ENCODE results near the gene CHD9.
"Not testable (repeated sequence)": the region's sequence is repeated elsewhere in the genome, so short reads cannot be mapped to it uniquely, and the experiment has no call there.

The CHD9 gene

GRCh38 chr16:53330991-53331390 lies 276.2 kb downstream of the CHD9 start:
- H3K27me3 ChIP-seq (replicated peaks in 2 of 5; ENCODE audit: control insufficient read depth in 4 of 5, insufficient read depth in 5 of 5, low read length in 4 of 5); DNase-seq; CTCF ChIA-PET; H3K4me1 ChIP-seq (ENCODE audit: control extremely low read depth in 1 of 4, control insufficient read depth in 4 of 4, insufficient read depth in 4 of 4, low read length in 3 of 4); H3K9me3 ChIP-seq (ENCODE audit: control extremely low read depth in 1 of 5, control insufficient read depth in 4 of 5, insufficient read depth in 2 of 5, low read depth in 1 of 5, low read length in 4 of 5); H3K4me3 ChIP-seq (ENCODE audit: control insufficient read depth in 1 of 7, extremely low read depth in 1 of 7, insufficient read depth in 4 of 7, low read depth in 2 of 7, low read length in 6 of 7); POLR2A ChIA-PET; H3K27ac ChIP-seq (ENCODE audit: insufficient read depth in 1 of 2, low read depth in 1 of 2, low read length in 2 of 2, poor library complexity in 1 of 2, severe bottlenecking in 2 of 2); H3K36me3 ChIP-seq (ENCODE audit: control insufficient read depth in 4 of 4, insufficient read depth in 4 of 4, low read length in 3 of 4): not testable (repeated sequence)
- WGBS (ENCODE audit: insufficient coverage) = no CpG with 5 or more reads among the region's 3 CpGs

DNA sequence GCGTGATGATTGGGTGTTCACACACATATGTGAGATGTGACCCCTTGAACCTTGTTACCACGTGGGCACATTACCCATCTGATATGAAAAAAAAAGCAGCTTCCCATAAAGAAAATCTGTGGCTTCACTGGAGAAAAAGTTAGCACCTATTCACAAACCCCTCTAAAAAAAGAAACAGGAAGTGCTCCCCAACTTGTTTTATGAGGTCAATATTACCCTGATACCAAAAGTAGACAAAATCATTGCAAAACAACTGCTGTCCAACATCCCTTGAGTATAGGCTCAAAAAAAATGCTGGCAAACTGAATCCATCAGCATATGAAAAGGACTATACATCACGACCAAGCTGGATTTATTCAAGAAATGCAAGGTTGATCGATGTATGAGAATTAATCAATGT lies 279.8 kb downstream of the CHD9 start:
- no peak for DNase-seq
- Histone ChIP-seq H3K36me3 (ENCODE audit: control insufficient read depth in 4 of 4, insufficient read depth in 4 of 4, low read length in 3 of 4) (no peaks in the 10 kb centered on the region), H3K4me1 (ENCODE audit: control extremely low read depth in 1 of 4, control insufficient read depth in 4 of 4, insufficient read depth in 4 of 4, low read length in 3 of 4) (no peaks in the 10 kb centered on the region), H3K4me3 (ENCODE audit: control insufficient read depth in 1 of 7, extremely low read depth in 1 of 7, insufficient read depth in 4 of 7, low read depth in 2 of 7, low read length in 6 of 7) (no peak overlapping the region), H3K27me3 (replicated peaks in 2 of 5; ENCODE audit: control insufficient read depth in 4 of 5, insufficient read depth in 5 of 5, low read length in 4 of 5) (no peaks in the 10 kb centered on the region), H3K27ac (ENCODE audit: insufficient read depth in 1 of 2, low read depth in 1 of 2, low read length in 2 of 2, poor library complexity in 1 of 2, severe bottlenecking in 2 of 2) (no peak overlapping the region), H3K9me3 (ENCODE audit: control extremely low read depth in 1 of 5, control insufficient read depth in 4 of 5, insufficient read depth in 2 of 5, low read depth in 1 of 5, low read length in 4 of 5) (peaks cover 0 to 1% (median 0%) of the 10 kb centered on the region in 5 experiments)
- 33% methylated on average over 1 of the region's 4 CpGs for WGBS (ENCODE audit: insufficient coverage)
- POLR2A ChIA-PET = no interaction called here
- CTCF ChIA-PET = no interaction called here

DNA sequence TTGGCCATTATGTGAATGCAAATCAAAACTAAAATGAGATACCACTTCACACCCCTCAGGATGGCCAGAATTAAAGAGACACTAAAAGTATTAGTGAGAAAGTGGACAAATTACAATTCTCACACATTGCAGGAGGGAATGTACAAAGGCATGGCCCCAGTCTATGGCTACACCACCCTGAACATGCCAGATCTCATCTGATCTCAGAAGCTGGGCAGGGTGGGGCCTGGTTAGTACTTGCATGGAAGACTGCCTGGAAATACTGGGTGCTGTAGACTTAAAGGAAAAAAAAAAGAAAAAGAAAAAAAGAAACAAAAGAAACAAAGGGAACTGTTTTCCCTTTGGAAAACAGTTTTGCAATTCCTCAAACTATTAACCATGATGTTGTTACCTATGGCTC lies 282.5 kb downstream of the CHD9 start:
- POLR2A ChIA-PET = no interaction called here
- H3K4me1 ChIP-seq (ENCODE audit: control extremely low read depth in 1 of 4, control insufficient read depth in 4 of 4, insufficient read depth in 4 of 4, low read length in 3 of 4) = no peaks in the 10 kb centered on the region
- no peaks in the 10 kb centered on the region for H3K36me3 ChIP-seq (ENCODE audit: control insufficient read depth in 4 of 4, insufficient read depth in 4 of 4, low read length in 3 of 4)
- no peak overlapping the region for H3K4me3 ChIP-seq (ENCODE audit: control insufficient read depth in 1 of 7, extremely low read depth in 1 of 7, insufficient read depth in 4 of 7, low read depth in 2 of 7, low read length in 6 of 7)
- no peak for DNase-seq
- no peak overlapping the region for H3K27ac ChIP-seq (ENCODE audit: insufficient read depth in 1 of 2, low read depth in 1 of 2, low read length in 2 of 2, poor library complexity in 1 of 2, severe bottlenecking in 2 of 2)
- CTCF ChIA-PET = no interaction called here
- peaks cover 0 to 3% (median 0%) of the 10 kb centered on the region in 5 experiments for H3K9me3 ChIP-seq (ENCODE audit: control extremely low read depth in 1 of 5, control insufficient read depth in 4 of 5, insufficient read depth in 2 of 5, low read depth in 1 of 5, low read length in 4 of 5)
- H3K27me3 ChIP-seq (replicated peaks in 2 of 5; ENCODE audit: control insufficient read depth in 4 of 5, insufficient read depth in 5 of 5, low read length in 4 of 5) = no peaks in the 10 kb centered on the region

GRCh38 chr16:53341792-53342191 lies 287.0 kb downstream of the CHD9 start:
- WGBS (ENCODE audit: insufficient coverage) = 86% methylated on average over 2 of the region's 6 CpGs
- Histone ChIP-seq H3K4me3 (ENCODE audit: control insufficient read depth in 1 of 7, extremely low read depth in 1 of 7, insufficient read depth in 4 of 7, low read depth in 2 of 7, low read length in 6 of 7) (no peak overlapping the region), H3K4me1 (ENCODE audit: control extremely low read depth in 1 of 4, control insufficient read depth in 4 of 4, insufficient read depth in 4 of 4, low read length in 3 of 4) (no peaks in the 10 kb centered on the region), H3K27me3 (replicated peaks in 2 of 5; ENCODE audit: control insufficient read depth in 4 of 5, insufficient read depth in 5 of 5, low read length in 4 of 5) (no peaks in the 10 kb centered on the region), H3K36me3 (ENCODE audit: control insufficient read depth in 4 of 4, insufficient read depth in 4 of 4, low read length in 3 of 4) (no peaks in the 10 kb centered on the region), H3K9me3 (ENCODE audit: control extremely low read depth in 1 of 5, control insufficient read depth in 4 of 5, insufficient read depth in 2 of 5, low read depth in 1 of 5, low read length in 4 of 5) (peaks cover 0 to 3% (median 0%) of the 10 kb centered on the region in 5 experiments), H3K27ac (ENCODE audit: insufficient read depth in 1 of 2, low read depth in 1 of 2, low read length in 2 of 2, poor library complexity in 1 of 2, severe bottlenecking in 2 of 2) (no peak overlapping the region)
- ChIA-PET POLR2A (interaction anchor here (0.6 kb wide), 1 partner anchor 337 kb away, joined by 3 read pairs; no protein-coding TSS in a partner anchor), CTCF (no interaction called here)
- no peak for DNase-seq

DNA sequence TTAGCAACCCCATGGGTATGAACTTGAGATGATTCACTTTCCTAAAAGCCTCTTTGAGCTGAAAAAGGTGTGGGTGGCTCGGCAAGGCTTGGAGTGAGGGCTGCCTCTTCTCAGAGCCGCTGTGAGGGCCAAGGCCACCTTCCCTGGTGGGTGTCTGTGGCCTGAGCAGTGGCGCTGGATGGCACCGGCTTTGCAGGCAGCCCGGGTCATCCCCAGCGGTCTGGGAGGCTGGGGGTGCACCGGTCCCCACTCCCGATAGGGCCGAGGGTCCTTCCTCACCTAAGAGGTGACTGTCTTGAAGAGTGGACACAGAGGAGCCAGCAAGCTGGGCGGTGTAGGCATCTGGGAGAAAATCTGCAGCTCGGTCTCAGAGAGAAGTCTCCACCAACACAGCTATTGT lies 300.3 kb downstream of the CHD9 start:
- 100% methylated on average over 11 of the region's 11 CpGs for WGBS (ENCODE audit: insufficient coverage)
- Histone ChIP-seq H3K27ac (ENCODE audit: insufficient read depth in 1 of 2, low read depth in 1 of 2, low read length in 2 of 2, poor library complexity in 1 of 2, severe bottlenecking in 2 of 2) (no peak overlapping the region), H3K4me1 (ENCODE audit: control extremely low read depth in 1 of 4, control insufficient read depth in 4 of 4, insufficient read depth in 4 of 4, low read length in 3 of 4) (no peaks in the 10 kb centered on the region), H3K9me3 (ENCODE audit: control extremely low read depth in 1 of 5, control insufficient read depth in 4 of 5, insufficient read depth in 2 of 5, low read depth in 1 of 5, low read length in 4 of 5) (peaks cover 0 to 3% (median 0%) of the 10 kb centered on the region in 5 experiments), H3K36me3 (ENCODE audit: control insufficient read depth in 4 of 4, insufficient read depth in 4 of 4, low read length in 3 of 4) (no peaks in the 10 kb centered on the region), H3K27me3 (replicated peaks in 2 of 5; ENCODE audit: control insufficient read depth in 4 of 5, insufficient read depth in 5 of 5, low read length in 4 of 5) (peaks cover 0 to 15% (median 0%) of the 10 kb centered on the region in 5 experiments), H3K4me3 (ENCODE audit: control insufficient read depth in 1 of 7, extremely low read depth in 1 of 7, insufficient read depth in 4 of 7, low read depth in 2 of 7, low read length in 6 of 7) (no peak overlapping the region)
- DNase-seq = no peak
- CTCF ChIA-PET = interaction anchor here (1.1 kb wide), 1 partner anchor 15 kb away, joined by 3 read pairs; no protein-coding TSS in a partner anchor
- POLR2A ChIA-PET = no interaction called here

DNA sequence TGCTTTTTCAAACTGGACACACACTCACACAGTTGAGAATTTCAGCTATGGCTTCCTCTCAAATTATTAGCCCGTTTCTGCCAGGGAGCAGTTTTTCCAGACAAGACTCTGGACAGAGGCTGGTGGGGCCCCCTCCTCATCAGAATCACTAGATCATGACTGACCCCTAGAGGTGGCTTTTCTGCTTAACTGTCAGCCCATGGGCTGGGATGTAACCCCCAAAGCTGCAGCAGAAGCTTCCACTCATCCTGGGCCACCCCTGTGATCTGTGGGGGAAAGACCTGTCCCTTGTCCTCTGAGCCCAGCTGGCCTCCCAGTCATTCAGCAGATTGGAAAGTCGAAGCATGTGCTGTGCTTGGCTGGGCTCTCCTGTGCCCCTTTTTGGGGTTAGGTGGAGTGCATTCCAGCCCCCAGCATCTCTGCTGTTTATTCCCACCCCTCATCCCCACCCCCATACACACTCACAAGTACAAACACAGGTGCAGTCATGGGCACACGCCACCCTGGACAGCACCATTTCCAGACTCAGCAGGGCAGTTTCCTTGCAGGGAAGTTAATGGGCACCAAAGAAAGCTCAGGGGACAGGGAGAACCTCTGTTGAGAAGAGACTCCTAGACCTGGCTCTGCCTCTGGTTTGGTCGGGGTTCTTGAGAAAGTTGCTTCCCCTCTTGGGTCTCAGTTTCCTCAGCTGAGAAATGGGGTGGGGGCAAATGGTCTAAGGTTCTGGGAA lies 301.9 kb downstream of the CHD9 start:
- POLR2A ChIA-PET = no interaction called here
- Histone ChIP-seq H3K27ac (ENCODE audit: insufficient read depth in 1 of 2, low read depth in 1 of 2, low read length in 2 of 2, poor library complexity in 1 of 2, severe bottlenecking in 2 of 2) (no peak overlapping the region), H3K9me3 (ENCODE audit: control extremely low read depth in 1 of 5, control insufficient read depth in 4 of 5, insufficient read depth in 2 of 5, low read depth in 1 of 5, low read length in 4 of 5) (no peaks in the 10 kb centered on the region), H3K36me3 (ENCODE audit: control insufficient read depth in 4 of 4, insufficient read depth in 4 of 4, low read length in 3 of 4) (no peaks in the 10 kb centered on the region), H3K4me3 (ENCODE audit: control insufficient read depth in 1 of 7, extremely low read depth in 1 of 7, insufficient read depth in 4 of 7, low read depth in 2 of 7, low read length in 6 of 7) (no peak overlapping the region), H3K4me1 (ENCODE audit: control extremely low read depth in 1 of 4, control insufficient read depth in 4 of 4, insufficient read depth in 4 of 4, low read length in 3 of 4) (no peaks in the 10 kb centered on the region), H3K27me3 (replicated peaks in 2 of 5; ENCODE audit: control insufficient read depth in 4 of 5, insufficient read depth in 5 of 5, low read length in 4 of 5) (peaks cover 0 to 15% (median 2%) of the 10 kb centered on the region in 5 experiments)
- CTCF ChIA-PET = interaction anchor here (1.1 kb wide), 1 partner anchor 13 kb away, joined by 3 read pairs; no protein-coding TSS in a partner anchor
- no peak for DNase-seq
- 57% methylated on average over 3 of the region's 4 CpGs for whole genome bisulfite sequencing (ENCODE audit: insufficient coverage)

DNA sequence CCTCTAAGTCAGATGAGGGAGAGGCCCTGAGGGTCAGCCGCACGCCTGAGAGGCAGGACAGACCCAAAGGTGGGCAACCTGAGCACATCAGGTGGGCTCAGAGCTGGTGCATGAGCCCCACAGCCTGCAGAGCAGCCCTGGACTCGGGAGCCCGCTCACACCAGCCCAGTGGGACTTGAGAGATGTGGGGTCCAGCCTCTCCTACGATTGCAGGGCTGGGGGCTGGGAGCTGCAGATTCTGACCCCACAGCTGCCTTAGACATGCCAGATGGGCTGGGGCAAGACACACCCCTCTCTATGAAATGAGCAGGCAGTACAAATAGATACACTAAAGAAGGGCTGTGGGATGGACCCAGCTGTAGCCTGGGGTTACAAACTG lies 302.4 kb downstream of the CHD9 start:
- H3K27me3 ChIP-seq (replicated peaks in 2 of 5; ENCODE audit: control insufficient read depth in 4 of 5, insufficient read depth in 5 of 5, low read length in 4 of 5) = peaks cover 0 to 15% (median 2%) of the 10 kb centered on the region in 5 experiments
- WGBS (ENCODE audit: insufficient coverage) = 88% methylated on average over 5 of the region's 5 CpGs
- POLR2A ChIA-PET = no interaction called here
- H3K27ac ChIP-seq (ENCODE audit: insufficient read depth in 1 of 2, low read depth in 1 of 2, low read length in 2 of 2, poor library complexity in 1 of 2, severe bottlenecking in 2 of 2) = no peak overlapping the region
- CTCF ChIA-PET = no interaction called here
- no peaks in the 10 kb centered on the region for H3K4me1 ChIP-seq (ENCODE audit: control extremely low read depth in 1 of 4, control insufficient read depth in 4 of 4, insufficient read depth in 4 of 4, low read length in 3 of 4)
- DNase-seq = no peak
- H3K36me3 ChIP-seq (ENCODE audit: control insufficient read depth in 4 of 4, insufficient read depth in 4 of 4, low read length in 3 of 4) = no peaks in the 10 kb centered on the region
- H3K9me3 ChIP-seq (ENCODE audit: control extremely low read depth in 1 of 5, control insufficient read depth in 4 of 5, insufficient read depth in 2 of 5, low read depth in 1 of 5, low read length in 4 of 5) = no peaks in the 10 kb centered on the region
- no peak overlapping the region for H3K4me3 ChIP-seq (ENCODE audit: control insufficient read depth in 1 of 7, extremely low read depth in 1 of 7, insufficient read depth in 4 of 7, low read depth in 2 of 7, low read length in 6 of 7)

Measured in common myeloid progenitor, CD34-positive (primary cell).